ENCODE results near the gene SYTL3. TPM values are rescaled to one million over a fixed set of nuclear protein-coding genes. Genes with fewer than 3 reads are reported as not detected.
"Not testable (repeated sequence)": the region's sequence is repeated elsewhere in the genome, so short reads cannot be mapped to it uniquely, and the experiment has no call there.

The SYTL3 gene
- total RNA-seq, 1 donor from 2014 or later: 0.77 TPM

- Mint-ChIP-seq H3K36me3 (ENCODE audit: low read depth, unreplicated experiment) (peaks cover 3% of the 10 kb centered on the region), H3K4me3 (ENCODE audit: unreplicated experiment) (no peak overlapping the region), H3K4me1 (ENCODE audit: unreplicated experiment) (peaks cover 7% of the 10 kb centered on the region), H3K9me3 (ENCODE audit: unreplicated experiment) (no peaks in the 10 kb centered on the region), H3K27me3 (ENCODE audit: unreplicated experiment) (peaks cover 13% of the 10 kb centered on the region), H3K27ac (ENCODE audit: unreplicated experiment) (no peak overlapping the region)
- DNase-seq (ENCODE audit: low spot score): no peak
- TF ChIP-seq, protein P1, sequence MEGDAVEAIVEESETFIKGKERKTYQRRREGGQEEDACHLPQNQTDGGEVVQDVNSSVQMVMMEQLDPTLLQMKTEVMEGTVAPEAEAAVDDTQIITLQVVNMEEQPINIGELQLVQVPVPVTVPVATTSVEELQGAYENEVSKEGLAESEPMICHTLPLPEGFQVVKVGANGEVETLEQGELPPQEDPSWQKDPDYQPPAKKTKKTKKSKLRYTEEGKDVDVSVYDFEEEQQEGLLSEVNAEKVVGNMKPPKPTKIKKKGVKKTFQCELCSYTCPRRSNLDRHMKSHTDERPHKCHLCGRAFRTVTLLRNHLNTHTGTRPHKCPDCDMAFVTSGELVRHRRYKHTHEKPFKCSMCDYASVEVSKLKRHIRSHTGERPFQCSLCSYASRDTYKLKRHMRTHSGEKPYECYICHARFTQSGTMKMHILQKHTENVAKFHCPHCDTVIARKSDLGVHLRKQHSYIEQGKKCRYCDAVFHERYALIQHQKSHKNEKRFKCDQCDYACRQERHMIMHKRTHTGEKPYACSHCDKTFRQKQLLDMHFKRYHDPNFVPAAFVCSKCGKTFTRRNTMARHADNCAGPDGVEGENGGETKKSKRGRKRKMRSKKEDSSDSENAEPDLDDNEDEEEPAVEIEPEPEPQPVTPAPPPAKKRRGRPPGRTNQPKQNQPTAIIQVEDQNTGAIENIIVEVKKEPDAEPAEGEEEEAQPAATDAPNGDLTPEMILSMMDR (IDR thresholded peaks at IDR 0.05; ENCODE audit: unreplicated experiment): no peak
Observed at GRCh38 chr6:158647501-158647900, 2.4 kb upstream of the SYTL3 start.

DNA sequence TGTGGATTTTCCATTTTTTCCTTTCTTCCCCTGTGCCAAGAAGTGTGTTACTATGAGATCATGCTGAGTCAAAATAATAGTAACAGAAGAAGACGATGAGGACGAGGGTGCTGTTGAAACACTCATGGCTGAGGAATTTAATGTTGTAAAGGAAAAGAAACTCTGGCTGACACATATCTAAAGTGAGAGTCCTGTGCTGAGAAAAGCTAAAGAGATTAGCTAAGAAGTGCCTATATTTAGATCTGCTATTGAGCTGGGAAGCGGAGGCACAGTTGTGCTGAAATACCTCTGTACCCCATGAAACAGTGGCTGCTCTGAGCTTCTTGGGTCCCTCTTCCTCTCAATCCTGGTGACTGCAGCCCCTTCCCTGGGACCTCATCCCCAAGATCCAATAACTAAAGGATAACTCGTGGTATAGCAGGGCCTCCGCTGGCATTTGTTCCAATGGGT, 1.1 kb upstream of the SYTL3 start:
- no peak overlapping the region for H3K27ac Mint-ChIP-seq (ENCODE audit: unreplicated experiment)

DNA sequence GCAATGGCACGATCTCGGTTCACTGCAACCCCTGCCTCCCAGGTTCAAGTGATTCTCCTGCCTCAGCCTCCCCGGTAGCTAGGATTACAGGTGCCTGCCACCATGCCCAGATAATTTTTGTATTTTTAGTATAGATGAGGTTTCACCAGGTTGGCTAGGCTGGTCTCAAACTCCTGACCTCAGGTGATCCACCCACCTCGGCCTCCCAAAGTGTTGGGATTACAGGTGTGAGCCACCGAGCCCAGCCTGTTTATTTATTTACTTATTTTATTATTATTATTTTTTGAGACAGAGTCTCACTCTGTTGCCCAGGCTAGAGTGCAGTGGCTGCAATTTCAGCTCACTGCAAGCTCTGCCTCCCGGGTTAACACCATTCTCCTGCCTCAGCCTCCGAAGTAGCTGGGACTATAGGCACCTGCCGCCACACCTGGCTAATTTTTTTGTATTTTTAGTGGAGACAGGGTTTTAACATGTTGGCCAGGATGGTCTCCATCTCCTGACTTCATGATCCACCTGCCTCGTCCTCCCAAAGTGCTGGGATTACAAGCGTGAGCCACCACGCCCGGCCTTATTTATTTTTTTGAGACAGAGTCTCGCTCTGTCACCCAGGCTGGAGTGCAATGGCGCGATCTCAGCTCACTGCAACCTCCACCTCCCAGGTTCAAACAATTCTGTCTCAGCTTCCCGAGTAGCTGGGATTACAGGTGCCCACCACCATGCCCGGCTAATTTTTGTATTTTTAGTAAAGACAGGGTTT, 2.3 kb downstream of the SYTL3 start:
- H3K4me1 Mint-ChIP-seq (ENCODE audit: unreplicated experiment): peaks cover 32% of the 10 kb centered on the region
- H3K4me3 Mint-ChIP-seq (ENCODE audit: unreplicated experiment); H3K36me3 Mint-ChIP-seq (ENCODE audit: low read depth, unreplicated experiment); H3K27ac Mint-ChIP-seq (ENCODE audit: unreplicated experiment); H3K27me3 Mint-ChIP-seq (ENCODE audit: unreplicated experiment); H3K9me3 Mint-ChIP-seq (ENCODE audit: unreplicated experiment); DNase-seq (ENCODE audit: low spot score): not testable (repeated sequence)

More for the DNA sequence above, 1.1 kb upstream of the SYTL3 start:
- TF ChIP-seq, protein P1 (IDR thresholded peaks at IDR 0.05; ENCODE audit: unreplicated experiment): no peak
- peaks cover 8% of the 10 kb centered on the region for H3K4me1 Mint-ChIP-seq (ENCODE audit: unreplicated experiment)
- no peaks in the 10 kb centered on the region for H3K9me3 Mint-ChIP-seq (ENCODE audit: unreplicated experiment)
- peaks cover 13% of the 10 kb centered on the region for H3K27me3 Mint-ChIP-seq (ENCODE audit: unreplicated experiment)
- no peak overlapping the region for H3K4me3 Mint-ChIP-seq (ENCODE audit: unreplicated experiment)
- H3K36me3 Mint-ChIP-seq (ENCODE audit: low read depth, unreplicated experiment): peaks cover 2% of the 10 kb centered on the region
- DNase-seq (ENCODE audit: low spot score): no peak

DNA sequence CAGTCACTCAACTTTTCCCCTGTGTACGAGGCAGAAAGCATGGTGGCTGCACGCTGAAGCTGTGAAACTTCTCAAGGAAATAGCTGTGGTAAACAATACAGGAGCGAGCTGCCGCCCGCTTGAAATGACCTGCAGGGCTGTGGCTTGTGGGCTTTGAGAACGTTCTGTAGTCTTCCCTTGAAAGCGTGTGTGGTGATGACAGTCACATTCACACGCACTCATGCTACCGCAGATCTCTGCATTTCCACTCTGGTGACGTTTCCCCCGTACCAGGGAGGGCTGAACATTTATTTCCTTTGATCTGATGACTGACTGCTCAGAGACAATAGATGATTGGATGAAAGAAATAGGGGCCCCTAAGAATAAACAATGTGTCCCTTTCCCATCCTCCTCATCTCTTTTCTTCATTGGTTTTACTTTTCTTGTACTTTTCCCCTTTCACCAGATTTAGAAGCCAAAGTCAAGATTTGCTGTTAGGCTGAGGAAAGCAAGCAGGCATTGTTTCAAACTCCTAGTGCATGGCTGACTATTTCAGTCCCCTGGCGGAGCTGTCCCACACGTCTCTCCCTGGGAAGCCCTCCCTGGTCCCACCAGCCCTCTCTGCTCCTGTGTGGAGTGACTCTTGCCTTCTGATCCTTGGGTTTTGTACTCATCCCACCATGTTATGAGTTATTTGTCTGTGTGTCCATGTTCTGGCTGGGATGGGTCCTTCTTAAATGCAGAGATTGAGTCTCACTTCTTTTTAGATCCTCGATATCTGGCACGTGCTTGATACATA, 3.9 kb downstream of the SYTL3 start:
- no peak for DNase-seq (ENCODE audit: low spot score)
- Mint-ChIP-seq H3K4me1 (ENCODE audit: unreplicated experiment) (peaks cover 32% of the 10 kb centered on the region), H3K27me3 (ENCODE audit: unreplicated experiment) (peaks cover 5% of the 10 kb centered on the region), H3K4me3 (ENCODE audit: unreplicated experiment) (no peak overlapping the region), H3K9me3 (ENCODE audit: unreplicated experiment) (no peaks in the 10 kb centered on the region), H3K27ac (ENCODE audit: unreplicated experiment) (no peak overlapping the region), H3K36me3 (ENCODE audit: low read depth, unreplicated experiment) (no peaks in the 10 kb centered on the region)
- TF ChIP-seq, protein P1 (IDR thresholded peaks at IDR 0.05; ENCODE audit: unreplicated experiment): no peak

DNA sequence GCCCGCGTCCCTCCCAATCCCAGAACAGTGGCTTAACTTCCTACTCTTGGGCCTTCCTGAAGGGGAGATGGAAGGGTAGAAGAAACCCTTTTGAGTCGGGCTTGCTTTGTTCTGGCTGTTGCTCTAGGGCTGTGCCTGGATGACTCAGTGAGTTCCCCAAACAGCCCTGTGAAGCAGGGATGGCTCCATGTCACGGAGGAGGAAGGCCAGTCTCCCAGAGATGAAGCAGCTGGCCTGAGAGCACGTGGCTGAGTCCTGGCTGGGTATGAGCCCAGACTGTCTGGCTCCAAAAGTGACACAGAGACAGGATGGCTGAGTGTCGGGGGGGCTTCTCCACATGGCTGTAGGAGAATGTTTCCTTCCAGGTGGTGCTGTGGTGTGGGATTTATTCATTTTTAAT, 4.6 kb downstream of the SYTL3 start:
- Mint-ChIP-seq H3K36me3 (ENCODE audit: low read depth, unreplicated experiment) (no peaks in the 10 kb centered on the region), H3K27ac (ENCODE audit: unreplicated experiment) (no peak overlapping the region), H3K4me1 (ENCODE audit: unreplicated experiment) (peaks cover 32% of the 10 kb centered on the region), H3K4me3 (ENCODE audit: unreplicated experiment) (no peak overlapping the region), H3K9me3 (ENCODE audit: unreplicated experiment) (no peaks in the 10 kb centered on the region), H3K27me3 (ENCODE audit: unreplicated experiment) (peaks cover 3% of the 10 kb centered on the region)
- TF ChIP-seq, protein P1 (IDR thresholded peaks at IDR 0.05; ENCODE audit: unreplicated experiment): no peak
- no peak for DNase-seq (ENCODE audit: low spot score)

Data from endothelial cell (in vitro differentiated cells).